ENCODE data around the gene HOXC6. TPM values are rescaled to one million over a fixed set of nuclear protein-coding genes. Genes with fewer than 3 reads are reported as not detected.

Gene HOXC6
- total and polyA plus RNA-seq, 4 donors, result 0.18 to 0.71 (median 0.35) TPM

GRCh38 chr12:54065677-54066076, 37.4 kb downstream of the HOXC6 start:
- DNase-seq, result no peak
- no peak for TF ChIP-seq CTCF (IDR thresholded peaks at IDR 0.05; ENCODE audit: control extremely low read depth, extremely low read depth)
- H3K27ac ChIP-seq (ENCODE audit: low read depth in 1 of 2, low read length in 1 of 2), result no peak overlapping the region
- H3K4me1 ChIP-seq (ENCODE audit: control insufficient read depth in 5 of 5, insufficient read depth in 5 of 5, low read length in 5 of 5), result peaks cover 0 to 12% (median 0%) of the 10 kb centered on the region in 5 donors
- peaks cover 0 to 3% (median 0%) of the 10 kb centered on the region in 4 donors for H3K9me3 ChIP-seq (ENCODE audit: control insufficient read depth in 4 of 4, insufficient read depth in 3 of 4, low read length in 3 of 4)
- no peak for ATAC-seq (ENCODE audit: insufficient read depth, low FRiP score)
- H3K36me3 ChIP-seq (ENCODE audit: control insufficient read depth in 4 of 4, insufficient read depth in 4 of 4, low read length in 4 of 4), result no peaks in the 10 kb centered on the region
- peaks cover 0 to 38% (median 10%) of the 10 kb centered on the region in 3 donors for H3K27me3 ChIP-seq (ENCODE audit: control insufficient read depth in 3 of 3, insufficient read depth in 3 of 3, low read length in 2 of 3)
- no peak overlapping the region for H3K4me3 ChIP-seq
- no peak overlapping the region for H3K9ac ChIP-seq (ENCODE audit: insufficient read depth in 1 of 2, low read length in 2 of 2)

- no peak overlapping the region for H3K9ac ChIP-seq (ENCODE audit: insufficient read depth in 1 of 2, low read length in 2 of 2)
- no peaks in the 10 kb centered on the region for H3K36me3 ChIP-seq (ENCODE audit: control insufficient read depth in 4 of 4, insufficient read depth in 4 of 4, low read length in 4 of 4)
- ATAC-seq (ENCODE audit: insufficient read depth, low FRiP score) (no peak), DNase-seq (no peak)
- H3K27ac ChIP-seq (ENCODE audit: low read depth in 1 of 2, low read length in 1 of 2), result no peak overlapping the region
- WGBS, 2 donors, result 81 to 83% methylated on average over 1 of the region's 1 CpG
- H3K9me3 ChIP-seq (ENCODE audit: control insufficient read depth in 4 of 4, insufficient read depth in 3 of 4, low read length in 3 of 4), result peaks cover 0 to 3% (median 0%) of the 10 kb centered on the region in 4 donors
- peaks cover 0 to 35% (median 4%) of the 10 kb centered on the region in 3 donors for H3K27me3 ChIP-seq (ENCODE audit: control insufficient read depth in 3 of 3, insufficient read depth in 3 of 3, low read length in 2 of 3)
- H3K4me3 ChIP-seq, result no peak overlapping the region
- TF ChIP-seq CTCF (IDR thresholded peaks at IDR 0.05; ENCODE audit: control extremely low read depth, extremely low read depth), result no peak
- H3K4me1 ChIP-seq (ENCODE audit: control insufficient read depth in 5 of 5, insufficient read depth in 5 of 5, low read length in 5 of 5), result peaks cover 0 to 12% (median 0%) of the 10 kb centered on the region in 5 donors
Measured at GRCh38 chr12:54066408-54066807, 38.2 kb downstream of the HOXC6 start.

GRCh38 chr12:54068418-54069070, 40.3 kb downstream of the HOXC6 start:
- Histone ChIP-seq H3K27ac (ENCODE audit: low read depth in 1 of 2, low read length in 1 of 2) (no peak overlapping the region), H3K9me3 (ENCODE audit: control insufficient read depth in 4 of 4, insufficient read depth in 3 of 4, low read length in 3 of 4) (peaks cover 0 to under 1% (median 0%) of the 10 kb centered on the region in 4 donors), H3K4me1 (ENCODE audit: control insufficient read depth in 5 of 5, insufficient read depth in 5 of 5, low read length in 5 of 5) (peaks cover 0 to 12% (median 0%) of the 10 kb centered on the region in 5 donors), H3K36me3 (ENCODE audit: control insufficient read depth in 4 of 4, insufficient read depth in 4 of 4, low read length in 4 of 4) (no peaks in the 10 kb centered on the region), H3K9ac (ENCODE audit: insufficient read depth in 1 of 2, low read length in 2 of 2) (no peak overlapping the region), H3K4me3 (no peak overlapping the region), H3K27me3 (ENCODE audit: control insufficient read depth in 3 of 3, insufficient read depth in 3 of 3, low read length in 2 of 3) (peaks cover 0 to 31% (median 15%) of the 10 kb centered on the region in 3 donors)
- 91 to 92% methylated on average over 4 of the region's 4 CpGs for WGBS, 2 donors
- DNase-seq (no peak), ATAC-seq (ENCODE audit: insufficient read depth, low FRiP score) (no peak)
- TF ChIP-seq CTCF (IDR thresholded peaks at IDR 0.05; ENCODE audit: control extremely low read depth, extremely low read depth), result no peak
